ENCODE measurements around the gene UNC5C.

UNC5C gene
- long read RNA-seq, donor 1, result 0 reads
- long read RNA-seq, donor 2, result 0 reads
- long read RNA-seq, donor 3, result 0 reads
- long read RNA-seq, donor 4, result 0 reads
- long read RNA-seq, donor 5, result 0 reads
- long read RNA-seq, donor 6, partial matches to known transcripts, result 5 of 5 reads
- long read RNA-seq, donor 6, other reads (novel, unspliced or antisense), result 0 of 5 reads
- long read RNA-seq, donor 7, full-length matches to known transcripts, result 1 of 1 reads
- long read RNA-seq, donor 7, partial matches to known transcripts, result 0 of 1 reads
- long read RNA-seq, donor 7, other reads (novel, unspliced or antisense), result 0 of 1 reads
- long read RNA-seq, donor 8, result 0 reads

DNA sequence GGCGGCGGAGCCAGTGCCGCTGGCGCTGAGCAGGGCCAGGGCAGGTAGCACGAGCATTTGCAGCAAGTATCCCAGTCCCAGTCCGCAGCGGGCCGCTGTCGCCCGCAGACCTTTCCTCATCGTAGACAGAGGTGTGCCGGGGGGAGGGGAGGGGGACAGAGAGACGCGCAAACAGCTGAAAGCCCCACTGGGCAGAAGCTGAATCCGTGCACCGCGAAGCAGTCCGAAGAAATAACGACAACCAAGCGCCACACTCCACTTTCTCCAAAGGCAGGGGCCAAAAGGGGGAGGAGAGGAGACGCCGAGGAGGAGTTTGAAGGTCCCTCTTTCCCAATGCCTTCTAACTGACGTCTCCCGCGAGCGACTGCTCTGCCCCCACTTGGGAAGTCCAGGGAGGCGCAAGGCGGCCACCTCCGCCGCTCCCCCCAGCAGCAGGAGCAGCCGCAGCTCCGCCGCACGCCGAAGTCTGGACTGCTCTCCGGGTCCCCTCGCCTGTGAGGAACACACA is at the start of gene UNC5C:
Gene UNC5C, minus strand, starts transcription at position 236 of the 508 bp plus-strand sequence.
- DNase-seq, result peak; percentile 89

DNA sequence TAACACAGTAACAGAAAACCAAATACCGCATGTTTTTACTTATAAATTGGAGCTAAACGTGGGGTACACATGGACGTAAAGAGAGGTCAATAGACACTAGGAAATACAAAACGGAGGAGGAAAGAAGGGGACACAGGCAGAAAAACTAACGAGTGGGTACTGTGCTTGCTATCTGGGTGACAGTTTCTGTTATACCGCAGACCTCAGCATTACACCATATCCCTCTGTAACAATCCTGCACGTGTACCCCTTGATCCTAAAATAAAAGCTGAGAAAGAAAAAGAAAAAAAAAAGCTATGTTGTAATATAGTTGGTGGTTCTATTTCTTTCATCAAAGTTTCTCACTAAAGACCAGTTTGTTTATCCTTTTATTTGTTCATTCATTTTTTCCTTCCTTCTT is 47.9 kb upstream of the UNC5C start:
- no peak for DNase-seq

DNA sequence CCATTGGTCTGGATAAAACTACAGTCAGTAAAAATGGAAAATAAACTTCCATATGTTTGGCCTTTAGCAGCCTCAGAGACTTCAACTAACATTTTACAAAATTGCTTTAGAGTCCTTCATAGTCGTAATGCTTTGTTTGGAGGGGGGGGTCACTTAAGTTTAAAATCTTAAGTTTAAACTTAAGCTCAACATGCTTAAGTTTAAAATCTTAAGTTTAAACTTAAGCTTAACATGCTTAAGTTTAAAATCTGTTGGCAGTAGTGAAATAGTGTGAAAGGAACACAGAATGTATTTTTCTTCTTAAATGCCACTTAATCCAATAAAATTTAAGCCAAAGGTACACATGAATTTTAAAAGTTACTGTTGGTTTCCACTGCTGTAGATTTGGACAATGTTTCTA is 45.9 kb upstream of the UNC5C start:
- DNase-seq, result no peak

DNA sequence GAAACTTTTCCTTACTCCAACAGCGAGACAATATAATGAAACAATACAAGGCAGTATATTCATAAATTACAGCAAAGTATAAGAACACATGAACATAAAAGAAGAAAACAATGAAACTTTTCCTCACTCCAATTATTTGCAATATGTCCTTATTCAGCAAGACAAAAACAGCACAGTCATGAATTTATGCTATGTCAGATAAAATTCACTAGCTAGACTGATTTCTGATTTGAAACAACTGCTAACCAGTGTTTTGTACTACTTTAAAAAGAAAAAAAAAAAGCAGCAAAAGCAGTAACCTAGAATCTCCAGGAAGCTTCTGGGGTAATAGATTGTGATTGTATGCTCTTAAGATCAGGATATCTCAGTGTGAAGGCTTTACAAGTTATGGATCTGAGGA is 45.2 kb upstream of the UNC5C start:
- DNase-seq, result no peak

DNA sequence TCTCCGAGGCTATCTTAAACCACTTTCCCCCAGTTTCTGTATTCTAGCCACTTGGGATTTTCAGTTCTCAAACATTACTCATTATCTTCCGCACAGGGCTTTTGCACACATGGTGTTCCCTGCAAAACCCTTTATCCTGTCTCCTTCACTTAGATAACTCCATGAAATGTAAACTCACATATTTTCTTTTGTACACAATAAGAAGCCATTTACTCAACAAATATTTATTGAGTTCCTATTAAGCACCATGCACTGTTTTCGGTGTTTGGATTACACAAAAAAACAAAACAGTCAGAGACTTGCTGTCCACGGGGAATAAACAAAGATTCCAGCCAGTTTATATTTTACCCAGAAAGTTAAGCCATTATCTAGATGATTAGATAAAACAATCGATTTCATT is 42.5 kb upstream of the UNC5C start:
- DNase-seq, result no peak

DNA sequence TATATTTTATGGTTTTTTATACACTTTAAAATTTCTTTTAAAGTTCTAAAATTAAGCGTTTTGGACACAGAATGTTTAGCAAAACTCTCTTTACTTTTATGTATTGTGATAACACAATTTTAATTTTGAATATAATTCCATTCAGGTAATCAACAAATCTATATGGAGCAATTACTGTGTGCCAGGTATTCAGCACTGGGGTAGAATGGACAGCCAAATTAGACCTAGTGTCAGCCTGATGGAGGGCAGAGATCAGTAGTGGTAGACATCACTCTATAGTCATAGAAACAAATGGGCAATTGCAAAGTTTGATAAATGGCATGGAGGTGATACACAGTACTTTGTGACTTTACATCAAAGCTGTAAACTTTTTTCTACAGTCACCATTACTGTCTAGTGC is 41.8 kb upstream of the UNC5C start:
- no peak for DNase-seq

DNA sequence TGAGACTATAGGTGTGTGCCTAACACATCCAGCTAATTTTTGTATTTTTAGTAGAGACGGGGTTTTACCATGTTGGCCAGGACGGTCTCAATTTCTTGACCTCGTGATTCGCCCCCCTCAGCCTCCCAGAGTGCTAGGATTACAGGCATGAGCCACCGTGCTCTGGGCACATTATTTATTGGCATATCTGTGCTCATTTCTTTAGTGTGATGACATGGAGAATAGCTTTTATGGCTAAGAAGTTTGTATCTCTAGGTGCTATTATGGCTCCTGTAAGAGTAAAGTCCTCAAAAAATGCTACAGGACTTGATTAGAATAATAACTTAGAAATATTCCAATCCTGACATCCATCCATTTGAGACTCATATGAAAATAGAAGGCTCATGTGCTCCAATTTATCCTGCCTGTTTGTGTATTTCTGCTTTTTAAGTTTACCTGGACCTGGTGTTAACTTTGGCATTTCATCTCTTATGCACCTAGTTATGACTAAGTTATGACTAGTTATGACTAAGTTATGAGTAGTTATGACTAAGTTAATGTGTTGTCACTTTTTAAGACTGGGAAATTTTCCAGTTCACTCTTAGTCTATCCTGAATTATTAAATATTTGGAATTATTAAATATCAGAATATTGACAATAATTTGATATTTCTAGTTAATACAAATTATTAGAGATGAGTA is 36.4 kb upstream of the UNC5C start:
- no peak for DNase-seq

DNA sequence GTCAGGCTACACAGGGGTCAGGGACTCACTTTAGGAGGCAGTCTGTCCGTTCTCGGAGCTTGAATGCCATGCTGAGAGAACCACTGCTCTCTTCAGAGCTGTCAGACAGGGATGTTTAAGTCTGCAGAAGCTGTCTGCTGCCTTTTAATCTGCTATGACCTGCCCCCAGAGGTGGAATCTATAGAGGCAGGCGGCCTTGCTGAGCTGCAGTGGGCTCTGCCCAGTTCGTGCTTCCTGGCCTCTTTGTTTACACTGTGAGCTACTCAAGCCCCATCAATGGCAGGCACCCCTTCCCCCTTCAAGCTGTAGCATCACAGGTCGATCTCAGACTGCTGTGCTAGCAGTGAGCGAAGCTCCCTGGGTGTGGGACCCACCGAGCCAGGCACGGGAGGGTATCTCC is 31.5 kb upstream of the UNC5C start:
- no peak for DNase-seq

DNA sequence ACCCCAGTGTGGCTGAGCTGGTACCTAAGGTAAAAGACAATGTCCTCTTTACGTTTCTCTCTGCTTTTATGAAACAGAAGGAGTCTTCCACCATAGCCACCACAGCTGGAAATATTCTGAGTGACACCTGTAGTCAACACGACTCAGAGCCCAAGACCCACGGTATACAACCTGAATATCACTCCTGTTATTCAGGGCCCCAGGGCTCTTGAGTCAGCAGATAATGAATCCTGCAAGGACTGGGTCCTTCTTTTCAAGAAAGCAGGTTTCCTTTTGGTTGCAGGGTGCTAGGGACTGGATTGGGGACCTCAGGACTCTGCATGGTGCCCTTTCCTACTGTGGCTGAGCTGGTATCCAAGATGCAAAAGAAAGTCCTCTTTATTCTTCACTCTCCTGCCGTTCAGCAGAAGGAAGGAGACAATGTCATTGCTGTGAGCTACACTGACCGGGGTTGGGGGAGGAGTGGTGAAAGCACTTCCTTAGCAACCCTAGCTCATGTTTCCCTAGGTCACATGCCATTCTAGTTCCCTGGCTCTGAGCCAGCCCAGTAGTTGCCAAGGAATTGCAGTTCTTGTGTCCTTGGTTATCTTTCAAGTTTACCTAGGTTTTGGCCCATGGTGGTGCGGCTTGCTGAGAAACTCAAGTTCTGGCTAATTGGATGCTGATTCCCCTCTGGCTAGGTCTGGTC is 23.7 kb upstream of the UNC5C start:
- DNase-seq, result no peak

DNA sequence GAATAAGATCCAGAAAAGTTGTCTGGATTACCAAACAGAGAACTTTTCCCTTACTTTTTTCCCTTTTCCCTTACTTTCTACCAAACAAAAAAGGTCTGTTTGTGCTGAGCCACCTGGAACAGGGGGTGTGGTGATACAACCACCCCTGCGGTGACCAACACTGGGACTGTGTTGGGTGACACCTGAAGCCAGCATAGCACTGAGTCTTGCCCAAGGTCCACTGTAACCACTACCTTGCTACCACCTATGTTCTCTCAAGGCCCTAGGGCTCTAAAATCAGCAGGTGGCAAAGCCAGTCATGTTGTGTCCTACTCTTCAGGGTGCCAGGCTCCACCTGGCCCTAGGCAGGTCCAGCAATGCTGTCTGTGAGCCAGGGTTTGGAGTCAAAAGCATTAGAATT is 22.8 kb upstream of the UNC5C start:
- DNase-seq, result no peak

DNA sequence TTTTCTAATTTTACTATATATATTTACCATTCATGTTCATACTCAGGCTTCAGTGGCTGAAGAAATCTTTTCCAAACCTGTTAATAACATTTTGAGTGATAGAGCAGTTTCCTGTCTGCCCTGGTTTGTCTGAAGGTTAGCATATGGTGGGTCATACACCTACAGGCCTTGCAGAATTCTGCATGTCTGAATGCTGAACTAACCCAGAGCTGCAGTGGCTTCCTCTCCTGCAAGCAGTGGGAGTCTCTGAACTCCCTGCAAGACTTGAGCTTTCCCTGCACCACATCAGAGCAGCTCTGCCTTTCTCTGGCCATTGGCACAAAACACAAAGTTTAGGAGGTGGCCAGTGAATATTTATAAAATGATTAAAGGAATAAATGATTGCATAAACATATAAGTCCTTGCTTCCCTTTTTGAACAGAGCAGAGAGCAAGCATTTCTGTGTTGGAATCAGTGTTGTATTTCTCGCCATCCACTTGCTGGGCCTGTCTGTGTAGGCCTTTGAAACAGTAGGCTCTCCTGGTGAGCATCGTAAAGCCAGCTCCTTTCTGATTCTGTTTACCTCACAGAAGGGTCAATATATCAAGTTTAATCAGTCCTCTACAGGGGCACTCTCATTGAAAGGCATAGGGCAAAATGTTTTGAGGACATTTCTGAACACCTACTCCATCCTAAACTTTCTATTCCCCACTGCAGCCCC is 15.0 kb upstream of the UNC5C start:
- DNase-seq, result no peak

DNA sequence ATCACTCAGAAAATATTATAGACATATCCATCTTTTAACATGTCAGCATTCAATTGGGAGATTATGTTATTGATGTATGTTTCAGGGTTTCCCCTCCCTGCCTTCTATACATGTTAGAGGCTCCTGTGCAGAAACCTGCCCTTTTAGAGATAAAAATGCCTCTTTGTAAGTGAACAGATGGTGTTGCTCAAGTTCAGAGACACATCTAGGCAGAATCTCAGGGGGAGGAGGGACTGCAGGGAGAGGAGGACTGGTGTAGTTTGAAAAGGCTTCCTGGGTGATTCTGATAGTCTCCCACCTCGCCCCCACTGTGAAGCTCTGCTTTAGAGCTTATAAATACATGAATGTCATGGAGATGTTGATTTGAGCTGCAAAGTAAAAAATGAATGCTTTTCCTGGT is 12.0 kb upstream of the UNC5C start:
- no peak for DNase-seq

DNA sequence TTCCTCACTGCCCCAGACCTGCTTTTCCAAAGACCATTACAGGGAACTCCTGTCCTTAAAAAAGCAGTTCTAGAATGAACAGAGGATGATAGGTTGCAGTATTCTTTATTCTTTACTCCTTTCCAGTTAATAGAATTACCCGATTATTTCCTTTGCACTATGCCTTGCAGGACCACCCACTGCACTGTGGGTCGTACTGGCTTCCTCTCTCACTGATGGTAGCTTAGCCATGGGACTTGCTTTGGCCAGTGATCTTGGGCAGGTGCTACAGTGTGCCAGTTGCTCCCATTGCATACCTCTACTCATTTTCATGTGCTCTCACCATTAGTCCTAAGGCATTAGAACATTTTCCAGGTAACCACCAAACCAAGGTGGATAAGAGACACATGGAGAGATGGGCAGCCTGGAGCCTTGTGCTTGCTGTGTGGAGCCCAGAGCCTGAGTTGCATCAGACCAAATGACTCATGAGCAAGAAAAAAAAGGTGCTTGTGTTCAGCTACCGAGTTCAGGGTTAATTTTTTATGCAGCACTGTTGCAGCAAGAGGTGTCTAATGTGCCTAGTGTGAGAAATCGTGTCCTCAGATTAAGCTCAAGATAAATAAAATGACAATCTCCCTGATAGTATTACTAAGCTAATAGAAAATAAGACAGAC is 7.6 kb upstream of the UNC5C start:
- no peak for DNase-seq

DNA sequence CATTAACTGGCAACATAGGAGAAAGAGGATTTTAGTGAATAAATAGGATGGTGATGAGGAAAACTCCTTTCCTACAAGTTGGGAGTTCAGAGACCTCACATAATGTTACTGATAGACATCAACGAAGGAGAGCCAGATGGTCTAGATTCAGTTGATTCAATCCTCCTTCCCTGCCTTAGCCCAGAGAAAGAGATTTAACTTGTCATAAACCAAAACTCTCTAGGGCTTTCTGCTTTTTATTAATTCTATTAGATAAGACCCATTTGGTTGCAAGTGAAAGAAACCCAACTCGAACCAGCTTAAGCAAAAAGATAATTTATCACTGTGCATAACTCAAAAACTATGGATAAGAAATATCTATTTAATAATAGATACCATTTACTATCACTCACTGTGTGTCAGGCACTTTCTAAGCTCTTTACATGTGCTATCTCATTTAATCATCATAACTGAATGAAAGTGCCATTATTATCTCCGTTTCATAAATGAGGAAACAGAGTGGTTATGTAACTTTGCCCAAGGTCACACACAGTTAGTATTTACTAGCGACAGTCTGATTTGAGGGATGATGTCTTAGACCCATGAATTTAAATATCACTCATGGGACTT is 4.3 kb upstream of the UNC5C start:
- no peak for DNase-seq

DNA sequence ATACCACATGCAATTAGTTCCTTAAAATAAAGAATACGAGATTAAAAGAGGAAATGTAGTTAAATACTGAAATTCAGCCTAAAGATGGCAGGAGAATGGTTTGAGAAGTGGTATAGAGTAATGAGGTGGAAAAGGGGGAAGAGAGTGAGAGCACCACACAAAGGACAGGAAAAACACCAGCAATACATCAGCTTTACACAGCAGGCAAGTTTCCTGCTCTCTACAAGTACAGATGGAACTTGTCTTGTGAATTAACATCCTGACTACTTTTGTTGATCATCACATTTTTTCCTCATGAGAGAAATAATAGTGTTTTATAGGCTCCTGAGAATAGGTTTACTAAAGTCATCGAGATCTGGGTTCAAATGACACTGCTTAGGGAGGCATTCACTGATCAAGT is 2.9 kb upstream of the UNC5C start:
- no peak for DNase-seq

DNA sequence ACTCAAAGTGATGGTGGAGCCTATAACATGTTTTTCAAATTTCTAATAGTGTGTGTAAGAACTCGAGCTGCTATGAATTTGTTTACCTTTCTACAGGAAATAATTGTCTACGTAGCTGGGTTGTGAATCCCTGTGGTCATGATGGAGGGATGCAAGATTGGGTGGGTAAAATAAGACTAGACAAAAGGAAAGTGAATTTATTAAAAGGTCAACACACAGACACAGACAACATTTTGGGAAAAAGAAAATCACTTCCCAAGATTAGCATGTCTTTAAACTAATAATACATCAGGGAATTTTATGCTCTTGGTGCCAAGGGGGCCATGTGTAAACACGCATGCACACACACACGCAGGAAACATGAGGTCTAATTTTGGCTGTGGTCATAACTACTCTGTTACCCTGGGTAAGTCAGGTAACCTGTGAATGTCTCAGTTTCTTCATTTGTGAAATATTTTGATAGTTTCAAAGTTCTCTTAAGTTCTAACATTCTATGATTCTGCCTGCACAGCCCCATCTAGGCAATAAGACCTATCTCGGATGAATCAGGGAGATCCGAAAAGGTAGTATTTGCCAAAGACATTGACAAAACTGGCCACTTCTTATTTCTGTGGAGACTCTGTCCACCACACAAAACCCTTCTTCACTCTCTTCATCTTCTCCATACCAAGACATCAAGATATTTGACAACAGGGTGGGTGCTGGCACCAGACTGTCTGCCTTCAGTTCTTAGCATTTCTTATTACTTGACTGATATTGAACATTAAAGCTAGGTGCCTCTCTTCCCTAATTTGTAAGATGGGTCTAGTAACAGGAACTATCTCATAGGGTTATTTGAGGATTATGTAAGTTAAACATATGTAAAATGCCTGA is 1.6 kb upstream of the UNC5C start:
- DNase-seq, result no peak

DNA sequence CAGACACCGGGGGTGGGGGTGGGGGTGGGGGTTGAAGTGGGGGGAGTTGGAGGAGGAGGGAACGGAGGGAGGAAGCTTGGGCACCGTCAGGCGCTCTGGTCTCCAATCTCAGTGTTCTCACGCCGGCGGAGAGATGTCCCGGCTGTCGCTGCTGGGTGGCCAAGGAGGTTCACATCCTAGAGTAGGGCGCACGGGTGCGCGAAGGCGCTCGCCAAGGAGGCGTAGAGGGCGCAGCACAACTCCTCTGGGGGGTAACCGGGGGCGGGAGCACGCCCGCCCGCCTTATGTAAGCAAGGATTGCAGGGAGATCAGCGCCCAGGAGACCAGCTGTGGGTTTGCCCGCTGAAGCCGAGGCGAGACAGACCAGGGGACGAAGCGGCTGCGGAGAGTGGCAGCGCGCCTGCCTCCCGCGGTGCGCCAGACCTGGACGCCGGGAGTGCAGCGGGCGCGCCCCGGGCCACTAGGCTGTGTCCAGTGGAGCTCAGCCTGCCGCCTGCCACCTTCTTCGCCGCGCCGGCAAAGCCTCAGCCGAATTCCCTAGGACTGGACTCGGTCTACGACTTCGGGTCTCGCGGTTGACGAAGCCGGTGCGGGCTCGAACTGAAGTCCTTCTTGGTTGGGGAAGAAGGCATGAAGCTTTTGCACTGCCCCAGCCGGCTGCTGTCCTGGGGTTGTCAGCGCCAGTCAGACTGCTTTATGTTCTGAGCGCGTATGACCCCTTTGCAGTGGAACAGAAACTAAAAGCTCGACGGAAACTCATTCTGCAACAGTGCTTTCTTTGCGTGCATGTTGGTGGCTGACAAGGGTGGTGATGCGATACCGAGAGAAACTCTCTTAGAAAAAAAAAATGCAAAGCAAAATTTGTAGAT is 707 bp upstream of the UNC5C start:
- peak; percentile 92 for DNase-seq

DNA sequence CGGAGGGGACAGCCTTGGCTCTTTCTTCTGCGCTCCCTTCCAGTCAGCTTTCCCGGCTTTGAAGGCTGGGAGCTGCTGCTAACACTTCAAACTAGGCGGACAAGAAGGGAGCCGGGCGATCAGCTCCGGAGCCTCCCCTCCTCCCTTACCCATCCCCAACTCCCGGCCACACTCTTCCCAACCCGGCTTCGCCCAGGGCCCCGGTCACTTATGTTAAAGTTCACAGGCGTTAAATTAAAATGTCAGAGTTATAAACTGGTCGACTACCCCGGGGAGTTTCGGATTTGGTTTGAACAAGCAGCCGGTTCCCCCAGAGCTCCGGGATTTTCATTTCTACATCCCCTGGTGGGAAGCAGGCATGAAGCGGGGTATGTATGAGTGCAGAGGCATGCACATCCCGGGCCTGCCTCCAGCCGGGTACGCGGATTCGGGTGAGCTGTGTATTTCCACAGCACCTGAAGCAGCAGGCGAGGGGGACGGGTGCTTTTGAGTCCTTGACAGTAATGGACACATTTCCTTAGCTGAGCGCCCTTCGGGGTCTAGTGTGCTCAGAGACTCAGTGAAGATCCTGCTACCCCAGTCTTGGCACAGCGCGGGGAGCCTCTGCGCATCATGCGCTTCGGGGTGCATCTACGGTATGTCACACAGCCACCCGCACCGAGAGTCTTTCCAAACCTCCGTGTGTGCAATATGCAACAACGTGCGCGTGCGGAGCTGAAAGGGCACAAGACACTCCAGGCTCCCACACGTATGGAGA is 880 bp downstream of the UNC5C start:
- peak; percentile 80 for DNase-seq

Data from right kidney (tissue), 9 donors.